SK-N-SH treated with all-trans-retinoic acid at 6 μM for 48 hours (cell line): ENCODE results near the gene MAP3K14.

Source experiments
- ATAC-seq: fragments of 200-7000 bp; cut with Tn5 transposase; 3 replicates; pipeline ENCODE4 v1.9.1; 2020; ENCODE audit warnings: mild to moderate bottlenecking, moderate library complexity
- CSDC2 ChIP-seq: fragments of 250-450 bp; sonication (Bioruptor Pico); IDR thresholded peaks from 2 replicates; pipeline ENCODE4 v1.5.0; 2020; ENCODE audit warnings: mild to moderate bottlenecking, moderate library complexity
- ESRRG ChIP-seq: fragments of 250-450 bp; sonication (Bioruptor Pico); IDR thresholded peaks from 2 replicates; pipeline ENCODE4 v1.6.1; 2021; ENCODE audit warnings: mild to moderate bottlenecking
- GLIS3 ChIP-seq: fragments of 250-450 bp; sonication (Bioruptor Pico); IDR thresholded peaks from 2 replicates; pipeline ENCODE4 v1.5.0; 2020; ENCODE audit warnings: mild to moderate bottlenecking, moderate library complexity
- OSR1 ChIP-seq: fragments of 250-450 bp; sonication (Bioruptor Pico); IDR thresholded peaks from 2 replicates; pipeline ENCODE4 v1.8.0; 2022; ENCODE audit warnings: moderate library complexity, mild to moderate bottlenecking, inconsistent platforms
- PATZ1 ChIP-seq: fragments of 250-450 bp; sonication (Bioruptor Pico); IDR thresholded peaks from 2 replicates; pipeline ENCODE4 v1.8.0; 2020; ENCODE audit warnings: mild to moderate bottlenecking, moderate library complexity, borderline replicate concordance
- POU6F1 ChIP-seq: fragments of 250-450 bp; sonication (Bioruptor Pico); IDR thresholded peaks from 2 replicates; pipeline ENCODE4 v1.8.0; 2021; ENCODE audit warnings: low read depth, mild to moderate bottlenecking, moderate library complexity, borderline replicate concordance
- PPARA ChIP-seq: fragments of 250-450 bp; sonication (Bioruptor Pico); IDR thresholded peaks from 2 replicates; pipeline ENCODE4 v1.5.0; 2020; ENCODE audit warnings: mild to moderate bottlenecking, borderline replicate concordance
- RARB ChIP-seq: fragments of 250-450 bp; sonication (Bioruptor Pico); IDR thresholded peaks from 2 replicates; pipeline ENCODE4 v1.8.0; 2021; ENCODE audit warnings: mild to moderate bottlenecking, moderate library complexity
- SNAI2 ChIP-seq: fragments of 250-450 bp; sonication (Bioruptor Pico); IDR thresholded peaks from 2 replicates; pipeline ENCODE4 v1.5.0; 2020; ENCODE audit warnings: mild to moderate bottlenecking, moderate library complexity
- TCF4 ChIP-seq: fragments of 250-450 bp; sonication (Bioruptor Pico); IDR thresholded peaks from 2 replicates; pipeline ENCODE4 v1.8.0; 2021; ENCODE audit warnings: mild to moderate bottlenecking, moderate library complexity, borderline replicate concordance
- TSHZ2 ChIP-seq: fragments of 250-450 bp; sonication (Bioruptor Pico); IDR thresholded peaks from 2 replicates; pipeline ENCODE4 v1.5.0; 2020; ENCODE audit warnings: mild to moderate bottlenecking, moderate library complexity
- ZC3H10 ChIP-seq: fragments of 250-450 bp; sonication (Bioruptor Pico); IDR thresholded peaks from 2 replicates; pipeline ENCODE4 v1.5.1; 2021; ENCODE audit warnings: mild to moderate bottlenecking, moderate library complexity
- ZFP3 ChIP-seq: fragments of 250-450 bp; sonication (Bioruptor Pico); IDR thresholded peaks from 2 replicates; pipeline ENCODE4 v1.5.0; 2020; ENCODE audit warnings: mild to moderate bottlenecking, moderate library complexity
- ZFP30 ChIP-seq: fragments of 450-650 bp; formaldehyde crosslinking; IDR thresholded peaks from 2 replicates; pipeline ENCODE4 v1.5.0; 2022; ENCODE audit warnings: mild to moderate bottlenecking, moderate library complexity
- ZNF565 ChIP-seq: fragments of 450-650 bp; formaldehyde crosslinking; conservative IDR thresholded peaks from 2 replicates; pipeline ENCODE4 v1.5.0; 2020; ENCODE audit warnings: low read depth, mild to moderate bottlenecking, moderate library complexity
- ZNF70 ChIP-seq: fragments of 450-650 bp; formaldehyde crosslinking; IDR thresholded peaks from 2 replicates; pipeline ENCODE4 v1.5.0; 2020; ENCODE audit warnings: mild to moderate bottlenecking, moderate library complexity
- ZNF8 ChIP-seq: fragments of 450-650 bp; formaldehyde crosslinking; IDR thresholded peaks from 2 replicates; pipeline ENCODE4 v1.5.0; 2020; ENCODE audit warnings: mild to moderate bottlenecking, moderate library complexity
- TF ChIP-seq, protein P1 (sequence below): fragments of 250-450 bp; sonication (Bioruptor Pico); IDR thresholded peaks from 2 replicates; pipeline ENCODE4 v1.5.1; 2021; ENCODE audit warnings: mild to moderate bottlenecking, moderate library complexity

Gene MAP3K14

GRCh38 chr17:45317111-45317928 is 500 bp upstream of the MAP3K14 start:
- ATAC-seq: peak; percentile 74

DNA sequence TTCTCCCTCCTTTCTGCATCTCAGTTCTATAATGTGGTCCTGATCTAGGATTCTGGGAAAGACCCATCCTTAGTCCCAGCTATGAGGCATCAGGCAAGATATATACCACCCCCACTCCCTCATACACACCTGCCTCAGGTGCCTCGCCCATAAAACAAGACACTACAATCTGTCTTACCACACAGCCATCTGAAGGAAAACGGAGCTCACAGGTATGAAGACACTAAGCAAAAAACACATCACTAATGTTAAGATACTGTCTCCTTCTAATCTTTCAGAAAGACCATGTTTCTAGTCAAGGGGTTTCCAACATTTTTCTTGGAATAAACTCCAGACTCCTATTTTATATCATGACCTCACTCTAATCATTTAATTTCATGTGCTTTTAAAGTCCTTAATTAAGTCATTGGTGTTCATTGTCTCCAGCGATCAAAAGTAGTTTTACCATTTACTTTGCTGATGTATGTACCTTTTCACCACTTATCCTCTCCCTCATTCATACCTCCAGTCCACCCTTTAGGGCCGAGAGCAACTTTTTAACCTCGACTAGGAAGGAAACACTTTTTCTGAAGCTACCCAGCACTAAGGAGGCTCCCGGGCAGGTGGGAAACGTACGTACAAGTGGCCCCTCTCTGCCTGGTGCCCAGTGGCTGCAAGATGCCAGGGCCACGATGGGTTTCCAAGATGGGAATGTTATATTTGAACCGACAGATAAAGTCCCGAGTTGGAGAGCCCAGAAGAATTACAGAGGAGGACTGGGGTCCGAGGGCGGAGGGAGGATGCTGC is 979 bp downstream of the MAP3K14 start:
- ATAC-seq: no peak
- no peak for TF ChIP-seq TSHZ2
- no peak for TF ChIP-seq OSR1 (CRISPR knock-in tag)
- TF ChIP-seq ZNF8 (CRISPR knock-in tag): no peak
- no peak for TF ChIP-seq SNAI2
- no peak for TF ChIP-seq ZNF70 (CRISPR knock-in tag)
- no peak for TF ChIP-seq ZFP3 (CRISPR knock-in tag)
- no peak for TF ChIP-seq ESRRG (CRISPR knock-in tag)
- no peak for TF ChIP-seq ZFP30 (CRISPR knock-in tag)
- no peak for TF ChIP-seq TCF4 (CRISPR knock-in tag)
- no peak for TF ChIP-seq CSDC2 (CRISPR knock-in tag)

More at GRCh38 chr17:45317111-45317928, 500 bp upstream of the MAP3K14 start:
- TF ChIP-seq ZC3H10 (CRISPR knock-in tag): no peak
- TF ChIP-seq GLIS3: no peak
- TF ChIP-seq POU6F1: no peak
- no peak for TF ChIP-seq ZFP3 (CRISPR knock-in tag)
- no peak for TF ChIP-seq CSDC2 (CRISPR knock-in tag)
- no peak for TF ChIP-seq ZNF8 (CRISPR knock-in tag)
- TF ChIP-seq ZFP30 (CRISPR knock-in tag): no peak
- no peak for TF ChIP-seq ZNF565 (CRISPR knock-in tag)
- TF ChIP-seq PATZ1 (CRISPR knock-in tag): no peak
- no peak for TF ChIP-seq PPARA
- TF ChIP-seq ESRRG (CRISPR knock-in tag): no peak
- TF ChIP-seq, protein P1, sequence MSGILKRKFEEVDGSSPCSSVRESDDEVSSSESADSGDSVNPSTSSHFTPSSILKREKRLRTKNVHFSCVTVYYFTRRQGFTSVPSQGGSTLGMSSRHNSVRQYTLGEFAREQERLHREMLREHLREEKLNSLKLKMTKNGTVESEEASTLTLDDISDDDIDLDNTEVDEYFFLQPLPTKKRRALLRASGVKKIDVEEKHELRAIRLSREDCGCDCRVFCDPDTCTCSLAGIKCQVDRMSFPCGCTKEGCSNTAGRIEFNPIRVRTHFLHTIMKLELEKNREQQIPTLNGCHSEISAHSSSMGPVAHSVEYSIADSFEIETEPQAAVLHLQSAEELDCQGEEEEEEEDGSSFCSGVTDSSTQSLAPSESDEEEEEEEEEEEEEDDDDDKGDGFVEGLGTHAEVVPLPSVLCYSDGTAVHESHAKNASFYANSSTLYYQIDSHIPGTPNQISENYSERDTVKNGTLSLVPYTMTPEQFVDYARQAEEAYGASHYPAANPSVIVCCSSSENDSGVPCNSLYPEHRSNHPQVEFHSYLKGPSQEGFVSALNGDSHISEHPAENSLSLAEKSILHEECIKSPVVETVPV (CRISPR knock-in tag): no peak
- TF ChIP-seq, all 23 proteins: peak for 0

DNA sequence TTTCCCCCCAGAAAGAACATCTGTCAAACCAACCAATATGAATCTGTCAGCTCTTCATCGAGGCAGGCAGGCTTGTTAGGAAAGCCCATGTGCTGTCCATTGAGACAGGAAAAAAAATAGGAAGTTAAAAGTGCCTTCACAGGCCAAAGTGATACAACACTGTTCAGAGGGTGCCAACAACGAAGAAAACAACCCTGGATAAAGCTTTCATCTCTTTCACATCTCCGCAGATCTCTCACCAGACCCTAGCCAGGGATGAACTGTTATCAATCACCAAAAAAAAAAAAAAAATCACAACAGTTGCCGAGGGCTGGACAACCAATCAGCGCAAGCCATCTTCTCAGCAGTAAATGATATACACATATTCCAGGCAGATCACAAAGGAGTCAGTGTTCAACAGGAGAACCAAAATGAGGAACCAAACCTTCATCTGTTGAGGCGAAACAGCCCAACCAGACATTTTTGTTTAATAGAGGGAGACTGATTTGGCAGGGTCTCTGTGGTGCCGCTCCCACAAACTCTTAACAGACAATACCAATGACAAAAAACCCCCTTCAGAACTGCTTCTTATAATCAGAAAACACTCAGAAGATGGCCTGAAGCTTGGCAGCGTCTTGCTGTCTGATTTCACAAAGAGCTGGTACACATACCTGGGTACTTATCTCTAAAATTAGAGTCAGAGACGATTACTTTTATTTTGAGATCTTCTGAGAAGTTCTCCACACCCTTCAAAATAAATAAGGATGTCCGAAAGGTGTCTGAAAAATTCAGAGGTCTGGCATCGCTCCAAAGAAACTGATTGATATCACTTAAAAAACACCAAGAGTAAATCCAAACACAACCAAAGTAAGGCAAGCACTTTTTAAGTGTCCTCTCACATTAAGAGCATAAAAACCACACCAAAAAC is 1.8 kb downstream of the MAP3K14 start:
- no peak for TF ChIP-seq ZC3H10 (CRISPR knock-in tag)
- no peak for TF ChIP-seq RARB (CRISPR knock-in tag)
- TF ChIP-seq ZNF70 (CRISPR knock-in tag): peak; percentile 85
- no peak for TF ChIP-seq TSHZ2
- ATAC-seq: no peak
